GM12878 (cell line): Measurements from ENCODE around the gene RNF126.

Experiments used
- CTCF ChIP-seq, 3 experiments: IDR thresholded peaks in 2 of 3; conservative IDR thresholded peaks in 1 of 3; 2 replicates each; pipeline ENCODE4 v1.5.1; 2011; ENCODE audit warnings: low read depth in 3 of 3, low read length in 3 of 3, mild to moderate bottlenecking in 3 of 3, control low read depth in 2 of 3, moderate library complexity in 2 of 3, inconsistent platforms in 1 of 3, mixed read lengths in 1 of 3; ENCODE audit not compliant: control insufficient read depth in 2 of 3, insufficient read depth in 1 of 3; ENCODE audit errors: extremely low read depth in 1 of 3
- POLR2A ChIP-seq: IDR thresholded peaks from 2 replicates; pipeline ENCODE4 v1.6.1; 2011; ENCODE audit warnings: low read depth, mild to moderate bottlenecking, low read length
- TF ChIP-seq, protein P1 (sequence below): IDR thresholded peaks from 2 replicates; pipeline ENCODE4 v1.6.1; 2011; ENCODE audit warnings: borderline replicate concordance, low read depth, mild to moderate bottlenecking, moderate library complexity, mixed read lengths, low read length; ENCODE audit not compliant: insufficient read depth; ENCODE audit errors: extremely low read length

GRCh38 chr19:704447-704741 is 41.4 kb upstream of the RNF126 start:
- TF ChIP-seq CTCF (IDR thresholded peaks at IDR 0.05 in 2 of 3, conservative IDR thresholded peaks at IDR 0.05 in 1 of 3; ENCODE audit: control insufficient read depth in 2 of 3, extremely low read depth in 1 of 3, insufficient read depth in 1 of 3, low read depth in 3 of 3, low read length in 3 of 3): no peak
- no peak for TF ChIP-seq POLR2A
- TF ChIP-seq, protein P1, sequence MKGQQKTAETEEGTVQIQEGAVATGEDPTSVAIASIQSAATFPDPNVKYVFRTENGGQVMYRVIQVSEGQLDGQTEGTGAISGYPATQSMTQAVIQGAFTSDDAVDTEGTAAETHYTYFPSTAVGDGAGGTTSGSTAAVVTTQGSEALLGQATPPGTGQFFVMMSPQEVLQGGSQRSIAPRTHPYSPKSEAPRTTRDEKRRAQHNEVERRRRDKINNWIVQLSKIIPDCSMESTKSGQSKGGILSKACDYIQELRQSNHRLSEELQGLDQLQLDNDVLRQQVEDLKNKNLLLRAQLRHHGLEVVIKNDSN: no peak
